ENCODE results near the gene TRIM8.
A peak's percentile ranks its signal among the peaks of the same experiment; 100 is the strongest.

TRIM8 gene

DNA sequence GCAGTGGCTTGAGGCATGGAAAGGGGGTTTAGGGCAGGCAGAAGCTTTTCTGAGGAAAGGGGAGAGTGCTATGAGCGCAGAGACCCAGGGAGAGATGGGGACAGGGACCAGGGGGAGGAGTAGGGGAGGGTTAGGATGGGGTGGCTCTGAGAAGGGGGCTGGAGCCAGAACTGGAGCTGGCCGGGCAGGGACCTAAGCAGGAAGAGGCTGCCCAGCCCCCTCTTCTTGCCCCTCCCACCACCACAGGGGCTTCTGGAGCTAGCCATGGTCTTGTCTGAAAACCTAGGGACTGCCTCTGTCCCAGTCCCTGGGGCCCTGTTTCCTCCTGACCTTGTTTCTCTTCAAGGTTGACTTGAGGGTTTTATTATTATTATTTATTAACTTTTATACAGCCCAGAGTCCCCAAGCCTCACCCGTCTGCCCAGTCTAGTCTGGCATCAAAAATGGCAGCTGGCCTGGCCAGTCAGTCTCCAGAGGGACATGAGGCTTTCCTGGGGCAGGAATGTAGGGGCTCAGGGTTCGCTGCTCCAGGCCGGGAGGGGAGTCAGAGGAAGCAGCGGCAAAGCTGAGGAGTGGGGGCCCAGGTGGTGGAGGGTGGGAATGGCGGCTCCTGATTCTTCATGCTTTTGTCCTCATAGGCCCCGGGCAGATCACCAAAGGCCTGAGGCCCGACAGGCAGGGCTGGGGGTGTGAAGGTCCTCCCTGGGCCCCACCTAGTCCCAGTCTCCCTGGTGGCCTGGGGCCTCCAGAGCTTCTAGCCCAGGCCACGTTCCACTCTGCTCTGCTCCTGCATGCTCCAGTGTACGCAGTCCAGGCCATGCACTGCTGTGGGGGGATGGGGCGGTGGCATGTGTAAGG lies 5.7 kb downstream of the TRIM8 start:
- Histone ChIP-seq H3K4me3 (ENCODE audit: low read length) (peak overlapping the region; percentile 91), H3K4me1 (ENCODE audit: control insufficient read depth, low read length) (peaks cover 78% of the 10 kb centered on the region), H3K79me2 (ENCODE audit: control insufficient read depth, low read length) (peaks cover 98% of the 10 kb centered on the region), H3F3A (ENCODE audit: control insufficient read depth, insufficient read depth) (peaks cover 66% of the 10 kb centered on the region), H3K9me2 (replicated peaks; ENCODE audit: control insufficient read depth, low read length) (no peaks in the 10 kb centered on the region), H4K20me1 (ENCODE audit: control insufficient read depth, insufficient read depth, low read depth, low read length) (peaks cover 19% of the 10 kb centered on the region), H3K27ac (ENCODE audit: low read depth, low read length) (peak overlapping the region; percentile 95), H3K36me3 (ENCODE audit: control insufficient read depth, low read length) (peaks cover 83% of the 10 kb centered on the region), H3K27me3 (ENCODE audit: control insufficient read depth, low read length) (no peaks in the 10 kb centered on the region), H3K9me3 (ENCODE audit: control insufficient read depth, insufficient read depth, low read length) (no peaks in the 10 kb centered on the region), H3K4me2 (ENCODE audit: low read length) (peak overlapping the region; percentile 91)
- TF ChIP-seq EZH2phosphoT487 (IDR thresholded peaks at IDR 0.05; ENCODE audit: borderline replicate concordance, low read length) = no peak
- TF ChIP-seq, protein P1, sequence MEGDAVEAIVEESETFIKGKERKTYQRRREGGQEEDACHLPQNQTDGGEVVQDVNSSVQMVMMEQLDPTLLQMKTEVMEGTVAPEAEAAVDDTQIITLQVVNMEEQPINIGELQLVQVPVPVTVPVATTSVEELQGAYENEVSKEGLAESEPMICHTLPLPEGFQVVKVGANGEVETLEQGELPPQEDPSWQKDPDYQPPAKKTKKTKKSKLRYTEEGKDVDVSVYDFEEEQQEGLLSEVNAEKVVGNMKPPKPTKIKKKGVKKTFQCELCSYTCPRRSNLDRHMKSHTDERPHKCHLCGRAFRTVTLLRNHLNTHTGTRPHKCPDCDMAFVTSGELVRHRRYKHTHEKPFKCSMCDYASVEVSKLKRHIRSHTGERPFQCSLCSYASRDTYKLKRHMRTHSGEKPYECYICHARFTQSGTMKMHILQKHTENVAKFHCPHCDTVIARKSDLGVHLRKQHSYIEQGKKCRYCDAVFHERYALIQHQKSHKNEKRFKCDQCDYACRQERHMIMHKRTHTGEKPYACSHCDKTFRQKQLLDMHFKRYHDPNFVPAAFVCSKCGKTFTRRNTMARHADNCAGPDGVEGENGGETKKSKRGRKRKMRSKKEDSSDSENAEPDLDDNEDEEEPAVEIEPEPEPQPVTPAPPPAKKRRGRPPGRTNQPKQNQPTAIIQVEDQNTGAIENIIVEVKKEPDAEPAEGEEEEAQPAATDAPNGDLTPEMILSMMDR (IDR thresholded peaks at IDR 0.05; ENCODE audit: low read depth, low read length, poor library complexity, severe bottlenecking) = no peak

DNA sequence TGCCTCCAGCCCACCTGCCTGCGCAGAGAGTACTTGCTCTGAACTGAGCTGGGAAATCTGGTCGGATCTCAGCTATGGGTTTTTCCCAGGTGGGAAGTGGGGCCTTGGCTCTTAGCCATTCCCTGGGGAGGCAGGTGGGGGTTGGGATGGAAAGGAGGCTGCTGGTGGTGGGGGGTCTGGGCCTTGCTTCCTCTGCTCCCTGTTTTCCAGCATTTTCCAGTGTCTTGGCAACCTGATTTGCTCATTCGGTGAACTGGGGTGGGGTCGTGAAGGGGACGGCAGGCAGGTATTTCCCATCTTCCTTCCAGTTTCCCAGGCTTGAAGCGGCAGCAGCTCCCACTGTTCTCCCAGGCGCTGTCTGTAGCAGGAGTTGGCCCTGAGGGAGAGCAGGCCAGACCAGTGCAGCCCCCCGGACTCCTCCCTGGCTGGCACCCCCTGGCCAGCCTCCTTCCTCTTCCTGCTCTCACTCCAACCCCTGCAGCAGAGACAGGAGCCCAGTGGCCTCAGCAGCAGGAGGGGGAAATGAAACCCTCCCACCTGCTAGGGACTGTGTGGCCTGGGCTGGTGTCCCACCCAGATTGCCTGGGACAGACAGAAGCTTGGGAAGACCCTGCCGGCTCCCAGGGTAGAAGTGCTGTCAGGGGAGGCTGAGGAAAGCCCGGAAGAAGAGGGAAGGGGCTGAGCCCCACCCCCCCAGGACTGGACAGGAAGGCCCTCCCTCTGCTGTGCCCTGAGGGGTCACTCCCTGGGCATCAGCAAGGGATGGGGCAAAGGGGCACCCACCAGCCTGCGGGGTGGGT lies 6.6 kb downstream of the TRIM8 start:
- Histone ChIP-seq H3K4me2 (ENCODE audit: low read length) (peak overlapping the region; percentile 91), H3K36me3 (ENCODE audit: control insufficient read depth, low read length) (peaks cover 83% of the 10 kb centered on the region), H3K9me3 (ENCODE audit: control insufficient read depth, insufficient read depth, low read length) (no peaks in the 10 kb centered on the region), H3K27me3 (ENCODE audit: control insufficient read depth, low read length) (no peaks in the 10 kb centered on the region), H4K20me1 (ENCODE audit: control insufficient read depth, insufficient read depth, low read depth, low read length) (peaks cover 19% of the 10 kb centered on the region), H3K27ac (ENCODE audit: low read depth, low read length) (peak overlapping the region; percentile 95), H3K4me3 (ENCODE audit: low read length) (peak overlapping the region; percentile 91), H3K4me1 (ENCODE audit: control insufficient read depth, low read length) (peaks cover 78% of the 10 kb centered on the region), H3K79me2 (ENCODE audit: control insufficient read depth, low read length) (peaks cover 90% of the 10 kb centered on the region), H3K9me2 (replicated peaks; ENCODE audit: control insufficient read depth, low read length) (no peaks in the 10 kb centered on the region), H3F3A (ENCODE audit: control insufficient read depth, insufficient read depth) (peaks cover 58% of the 10 kb centered on the region)
- TF ChIP-seq, protein P1 (IDR thresholded peaks at IDR 0.05; ENCODE audit: low read depth, low read length, poor library complexity, severe bottlenecking) = no peak
- no peak for TF ChIP-seq EZH2phosphoT487 (IDR thresholded peaks at IDR 0.05; ENCODE audit: borderline replicate concordance, low read length)

DNA sequence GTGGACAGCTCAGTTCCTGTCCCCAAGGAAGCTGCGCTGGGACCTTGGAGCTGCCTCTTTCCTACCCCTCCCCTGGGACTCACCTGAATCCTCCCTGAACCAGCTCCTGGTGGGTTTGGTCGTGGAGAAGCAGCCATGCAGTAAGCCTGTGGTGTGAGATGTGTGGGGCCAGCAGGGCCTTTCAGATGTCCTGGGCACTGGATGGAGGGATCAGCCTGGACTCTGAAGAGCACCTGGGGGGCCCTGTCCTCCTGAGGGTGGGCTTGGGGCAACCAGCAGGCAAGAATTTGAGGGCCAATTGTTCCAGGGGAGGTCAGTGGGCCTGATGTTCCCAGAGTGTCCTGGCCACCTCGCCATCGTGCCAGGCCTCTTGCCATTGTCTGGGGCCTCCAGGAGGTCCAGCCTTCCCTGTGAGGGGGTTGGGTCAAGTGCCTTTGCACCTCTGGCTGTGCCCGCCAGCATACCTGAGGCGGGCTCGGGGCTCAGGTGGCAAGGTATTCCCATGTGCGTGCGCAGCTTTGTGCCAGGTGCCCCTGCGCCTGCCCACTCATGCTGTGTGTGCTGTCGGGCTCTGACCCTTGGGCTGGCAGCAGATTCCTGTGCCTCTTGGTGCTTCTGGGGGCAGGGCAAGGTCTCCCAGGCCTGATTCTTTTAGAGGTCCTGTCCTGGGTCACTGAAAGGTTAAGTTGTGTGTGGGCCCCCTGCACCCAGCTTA lies 7.3 kb downstream of the TRIM8 start:
- H3K36me3 ChIP-seq (ENCODE audit: control insufficient read depth, low read length) = peaks cover 85% of the 10 kb centered on the region
- peaks cover 73% of the 10 kb centered on the region for H3K4me1 ChIP-seq (ENCODE audit: control insufficient read depth, low read length)
- H3K27me3 ChIP-seq (ENCODE audit: control insufficient read depth, low read length) = no peaks in the 10 kb centered on the region
- H4K20me1 ChIP-seq (ENCODE audit: control insufficient read depth, insufficient read depth, low read depth, low read length) = peaks cover 19% of the 10 kb centered on the region
- H3K9me2 ChIP-seq (replicated peaks; ENCODE audit: control insufficient read depth, low read length) = no peaks in the 10 kb centered on the region
- peak overlapping the region; percentile 91 for H3K4me3 ChIP-seq (ENCODE audit: low read length)
- no peaks in the 10 kb centered on the region for H3K9me3 ChIP-seq (ENCODE audit: control insufficient read depth, insufficient read depth, low read length)
- TF ChIP-seq EZH2phosphoT487 (IDR thresholded peaks at IDR 0.05; ENCODE audit: borderline replicate concordance, low read length) = no peak
- TF ChIP-seq, protein P1 (IDR thresholded peaks at IDR 0.05; ENCODE audit: low read depth, low read length, poor library complexity, severe bottlenecking) = no peak
- peak overlapping the region; percentile 91 for H3K4me2 ChIP-seq (ENCODE audit: low read length)
- peaks cover 83% of the 10 kb centered on the region for H3K79me2 ChIP-seq (ENCODE audit: control insufficient read depth, low read length)
- H3K27ac ChIP-seq (ENCODE audit: low read depth, low read length) = peak overlapping the region; percentile 95
- peaks cover 51% of the 10 kb centered on the region for H3F3A ChIP-seq (ENCODE audit: control insufficient read depth, insufficient read depth)
